H1 (cell line): ENCODE data around the gene H2AZ2. TPM values are rescaled to one million over a fixed set of nuclear protein-coding genes. Genes with fewer than 3 reads are reported as not detected.

Experiments
- CTCF ChIA-PET: fragments of 300-600 bp; sonication (Branson Sonifier 250); formaldehyde crosslinking; loops from one replicate; lab custom pipeline; 2021; ENCODE audit not compliant: partially characterized antibody; lab: Charles Lee
- POLR2A ChIA-PET: fragments of 300-600 bp; sonication (Branson Sonifier 250); formaldehyde crosslinking; loops from one replicate; lab custom pipeline; 2021; ENCODE audit warnings: inconsistent platforms; ENCODE audit not compliant: partially characterized antibody; lab: Charles Lee
- DNase-seq, 2 experiments: peaks; one replicate each; pipeline versions ENCODE4 v3.0.0 to v3.0.0-alpha.2; 2010 to 2022; ENCODE audit warnings: low spot score in 2 of 2, low read depth in 1 of 2, mixed read lengths in 1 of 2
- FAIRE-seq: peaks from 2 replicates; lab custom pipeline; 2011; peaks lifted over from hg19 to GRCh38; lab: Jason Lieb, UNC
- H2AFZ ChIP-seq: 2 replicates; pipeline ENCODE4 v1.8.1; 2012; ENCODE audit warnings: low read length, inconsistent platforms
- H2AK5ac ChIP-seq: 2 replicates; pipeline ENCODE4 v1.6.1; 2013; ENCODE audit warnings: low read depth, low read length
- H2BK120ac ChIP-seq: replicated peaks from 2 replicates; pipeline ENCODE3; 2013; ENCODE audit warnings: low read depth, low read length, inconsistent platforms
- H2BK12ac ChIP-seq: 2 replicates; pipeline ENCODE4 v1.6.1; 2013; ENCODE audit warnings: low read depth, low read length
- H2BK15ac ChIP-seq: 2 replicates; pipeline ENCODE4 v1.6.1; 2013; ENCODE audit warnings: low read length
- H2BK20ac ChIP-seq: 2 replicates; pipeline ENCODE4 v1.6.1; 2013; ENCODE audit warnings: low read length
- H2BK5ac ChIP-seq: 2 replicates; pipeline ENCODE4 v1.6.1; 2013; ENCODE audit warnings: low read depth, low read length
- H3K14ac ChIP-seq: 2 replicates; pipeline ENCODE4 v1.6.1; 2013; ENCODE audit warnings: inconsistent platforms; ENCODE audit not compliant: insufficient read length
- H3K18ac ChIP-seq: 2 replicates; pipeline ENCODE4 v1.6.1; 2013; ENCODE audit warnings: low read length; ENCODE audit errors: extremely low read depth
- H3K23ac ChIP-seq: 2 replicates; pipeline ENCODE4 v1.6.1; 2013; ENCODE audit warnings: inconsistent platforms; ENCODE audit not compliant: insufficient read length
- H3K23me2 ChIP-seq: 2 replicates; pipeline ENCODE4 v1.6.1; 2013; ENCODE audit warnings: low read depth, low read length
- H3K27ac ChIP-seq: 2 replicates; pipeline ENCODE4 v1.6.1; 2011; ENCODE audit warnings: low read depth, low read length, inconsistent platforms
- H3K27me3 ChIP-seq, 4 experiments: replicated peaks in 1 of 4; 1 replicate in 1 of 4; 2 replicates in 3 of 4; pipeline versions ENCODE4 v1.6.1 to v1.8.1; 2011 to 2013; ENCODE audit warnings: low read length in 3 of 4, mild to moderate bottlenecking in 3 of 4, inconsistent platforms in 2 of 4, mixed read lengths in 2 of 4, moderate library complexity in 1 of 4; ENCODE audit not compliant: control insufficient read depth in 3 of 4, insufficient read depth in 3 of 4; ENCODE audit errors: extremely low read depth in 1 of 4
- H3K36me3 ChIP-seq, 4 experiments: 2 replicates each; pipeline versions ENCODE4 v1.6.1 to v1.8.1; 2011 to 2013; ENCODE audit warnings: mild to moderate bottlenecking in 4 of 4, low read length in 3 of 4, moderate library complexity in 2 of 4, control low read depth in 1 of 4, inconsistent platforms in 1 of 4; ENCODE audit not compliant: insufficient read depth in 4 of 4, control insufficient read depth in 2 of 4
- H3K4ac ChIP-seq: replicated peaks from 2 replicates; pipeline ENCODE3; 2013; ENCODE audit warnings: low read length, low read depth, mixed read lengths, inconsistent platforms; ENCODE audit not compliant: insufficient read length
- H3K4me1 ChIP-seq, 4 experiments: replicated peaks in 1 of 4; 1 replicate in 1 of 4; 2 replicates in 3 of 4; pipeline versions ENCODE4 v1.6.1 to v1.8.1; 2011 to 2013; ENCODE audit warnings: low read length in 3 of 4, inconsistent platforms in 2 of 4, mixed read lengths in 1 of 4; ENCODE audit not compliant: insufficient read depth in 4 of 4, control insufficient read depth in 3 of 4
- H3K4me2 ChIP-seq, 2 experiments: 2 replicates each; pipeline versions ENCODE4 v1.6.1 to v1.8.1; 2011 to 2013; ENCODE audit warnings: low read depth in 2 of 2, low read length in 2 of 2, control low read depth in 1 of 2, inconsistent platforms in 1 of 2, mild to moderate bottlenecking in 1 of 2; ENCODE audit not compliant: insufficient read depth in 1 of 2
- H3K4me3 ChIP-seq, 4 experiments: fragments of 200-600, 300-600 bp in 1 of 4; sonication (generic), shearing (Covaris generic), sonication (Bioruptor Twin) in 1 of 4; 2 replicates each; pipeline versions ENCODE4 v1.5.1 to v1.8.1; 2011 to 2016; ENCODE audit warnings: low read length in 4 of 4, low read depth in 3 of 4, control low read depth in 2 of 4, inconsistent platforms in 2 of 4, mild to moderate bottlenecking in 2 of 4, mixed read lengths in 1 of 4, moderate library complexity in 1 of 4; ENCODE audit not compliant: insufficient read depth in 2 of 4; ENCODE audit errors: extremely low read depth in 1 of 4
- H3K56ac ChIP-seq: replicated peaks from 2 replicates; pipeline ENCODE3; 2013; ENCODE audit warnings: low read depth, mild to moderate bottlenecking, mixed read lengths, low read length, inconsistent platforms; ENCODE audit not compliant: insufficient read length
- H3K79me1 ChIP-seq: 2 replicates; pipeline ENCODE4 v1.6.1; 2013; ENCODE audit warnings: low read depth, low read length, control low read depth
- H3K79me2 ChIP-seq, 2 experiments: 2 replicates each; pipeline versions ENCODE4 v1.6.1 to v1.8.1; 2012 to 2013; ENCODE audit warnings: low read length in 2 of 2, mild to moderate bottlenecking in 2 of 2, inconsistent platforms in 1 of 2; ENCODE audit not compliant: insufficient read depth in 2 of 2, control insufficient read depth in 1 of 2
- H3K9ac ChIP-seq, 4 experiments: replicated peaks in 1 of 4; 1 replicate in 1 of 4; 2 replicates in 3 of 4; pipeline versions ENCODE4 v1.6.1 to v1.8.1; 2011 to 2013; ENCODE audit warnings: low read depth in 3 of 4, low read length in 3 of 4, control low read depth in 2 of 4, mild to moderate bottlenecking in 2 of 4, moderate library complexity in 2 of 4, inconsistent platforms in 1 of 4; ENCODE audit errors: extremely low read depth in 1 of 4
- H3K9me3 ChIP-seq, 2 experiments: 2 replicates each; pipeline versions ENCODE4 v1.6.1 to v1.8.1; 2012 to 2013; ENCODE audit warnings: mild to moderate bottlenecking in 2 of 2, moderate library complexity in 2 of 2, control low read depth in 1 of 2, inconsistent platforms in 1 of 2, low read depth in 1 of 2, low read length in 1 of 2, mixed read lengths in 1 of 2; ENCODE audit not compliant: insufficient read depth in 2 of 2
- H4K20me1 ChIP-seq, 2 experiments: replicated peaks in 1 of 2; 2 replicates each; pipeline versions ENCODE3 to v1.8.1; 2011 to 2013; ENCODE audit warnings: inconsistent platforms in 2 of 2, low read length in 2 of 2, mild to moderate bottlenecking in 1 of 2; ENCODE audit not compliant: insufficient read depth in 2 of 2, control insufficient read depth in 1 of 2
- H4K5ac ChIP-seq: 2 replicates; pipeline ENCODE4 v1.6.1; 2013; ENCODE audit warnings: low read length, low read depth, mixed read lengths, inconsistent platforms; ENCODE audit not compliant: insufficient read length
- H4K8ac ChIP-seq: 2 replicates; pipeline ENCODE4 v1.8.0; 2013; ENCODE audit warnings: mild to moderate bottlenecking, moderate library complexity, low read length, inconsistent platforms; ENCODE audit not compliant: insufficient read depth; ENCODE audit errors: extremely low read depth
- H4K91ac ChIP-seq: replicated peaks from 2 replicates; pipeline ENCODE3; 2013; ENCODE audit warnings: low read length, mixed read lengths, inconsistent platforms; ENCODE audit not compliant: insufficient read length
- ATF2 ChIP-seq: IDR thresholded peaks from 2 replicates; pipeline ENCODE4 v1.6.1; 2012; ENCODE audit warnings: low read length, inconsistent platforms
- CHD1 ChIP-seq: IDR thresholded peaks from 2 replicates; pipeline ENCODE4 v1.6.1; 2012; ENCODE audit warnings: low read depth, low read length, improper control_type of control experiment
- HDAC6 ChIP-seq: IDR thresholded peaks from one replicate; pipeline ENCODE4 v1.7.1; 2012; ENCODE audit warnings: low read depth, mild to moderate bottlenecking, inconsistent platforms, low read length, moderate library complexity
- JUN ChIP-seq: IDR thresholded peaks from 2 replicates; pipeline ENCODE4 v1.6.1; 2011; ENCODE audit warnings: low read depth, mild to moderate bottlenecking, improper control_type of control experiment, low read length
- POU5F1 ChIP-seq: IDR thresholded peaks from 2 replicates; pipeline ENCODE4 v1.6.1; 2011; ENCODE audit warnings: low read depth, mild to moderate bottlenecking, low read length, moderate library complexity
- WGBS, 2 experiments: shearing (Covaris generic) in 1 of 2; methylation state at CpG; one replicate each; pipeline versions ENCODE4 v1.1.6 to v1.1.7; 2013 to 2015; ENCODE audit warnings: low lambda C conversion rate in 2 of 2, mixed read lengths in 2 of 2, inconsistent platforms in 1 of 2, low coverage in 1 of 2, missing lambda C conversion rate in 1 of 2; ENCODE audit not compliant: insufficient replicate concordance in 2 of 2, insufficient coverage in 1 of 2, insufficient read length in 1 of 2; ENCODE audit errors: extremely low coverage in 1 of 2, missing lambda C conversion rate in 1 of 2; 5-methylcytosine and 5-hydroxymethylcytosine counted together
- polyA plus RNA-seq, 7 experiments: library from polyadenylated mRNA; depleted of rRNA in 3 of 7; stranded (reverse) in 5 of 7; unstranded in 2 of 7; fragments of >200 nt in 5 of 7; fragments of 200-250 nt in 2 of 7; gene quantifications; 1 replicate in 5 of 7; 2 replicates in 1 of 7; 4 replicates in 1 of 7; pipeline versions ENCODE4 v1.2.1 to v1.2.3, GENCODE V29; 2011 to 2013; ENCODE audit warnings: missing spikeins in 2 of 7, mixed read lengths in 2 of 7
- total RNA-seq: library from RNA; stranded (reverse); fragmentation: NEBNext Ultra II Directional; extraction: Animal tissue kit (Norgen Biotek cat#: 25700); gene quantifications from 2 replicates; pipeline ENCODE4 v1.2.1, GENCODE V29; 2021
- TF ChIP-seq, protein P1 (sequence below): IDR thresholded peaks from 2 replicates; pipeline ENCODE4 v1.6.1; 2011; ENCODE audit warnings: low read depth, mild to moderate bottlenecking, low read length; ENCODE audit not compliant: insufficient read depth

H2AZ2 gene
- total and polyA plus RNA-seq, 2 of the 8 experiments (the other 6 are each of a cell fraction or from before 2014, with no cell fraction given): 168 to 187 TPM

DNA sequence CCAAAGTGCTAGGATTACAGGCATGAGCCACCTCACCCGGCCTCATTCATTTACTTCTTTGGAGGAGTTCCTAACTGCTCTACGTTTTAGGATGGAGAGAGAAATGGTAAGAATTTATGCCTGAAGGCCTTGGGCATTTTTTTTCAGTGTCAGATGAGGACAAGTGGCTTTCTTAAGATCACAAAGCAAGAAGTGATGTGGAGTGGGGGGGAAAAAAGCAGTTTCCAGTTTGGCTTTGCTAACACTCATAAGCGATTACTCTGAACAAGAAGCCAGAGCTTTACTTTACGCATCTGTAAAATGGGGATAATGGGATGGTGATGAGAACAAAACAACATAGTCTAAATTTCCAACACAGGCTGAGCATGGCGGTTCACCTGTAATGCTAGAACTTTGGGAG is 54.0 kb downstream of the H2AZ2 start:
- no peak overlapping the region for H3K4ac ChIP-seq
- H3K4me3 ChIP-seq: no peak overlapping the region
- H3K9me3 ChIP-seq: no peaks in the 10 kb centered on the region
- H3K18ac ChIP-seq: no peak overlapping the region
- H3K9ac ChIP-seq: no peak overlapping the region
- H3K36me3 ChIP-seq: peaks cover 5 to 15% (median 9%) of the 10 kb centered on the region in 4 experiments; a peak in 7 of 8 replicates
- FAIRE-seq (no peak), DNase-seq (no peak)
- no peak overlapping the region for H4K5ac ChIP-seq
- H4K91ac ChIP-seq: no peak overlapping the region
- no peak overlapping the region for H2AFZ ChIP-seq
- no peak overlapping the region for H2BK120ac ChIP-seq
- peaks cover 11 to 14% of the 10 kb centered on the region in 2 experiments for H4K20me1 ChIP-seq
- no peak overlapping the region for H3K4me2 ChIP-seq
- H3K27me3 ChIP-seq: no peaks in the 10 kb centered on the region
- CTCF ChIA-PET: interaction anchor here (1.0 to 1.7 kb wide), 2 partner anchors 18 to 26 kb away, joined by 4 read pairs; no protein-coding TSS in a partner anchor
- no peak overlapping the region for H2BK20ac ChIP-seq
- POLR2A ChIA-PET: interaction anchor here (0.9 to 4.0 kb wide), 6 partner anchors 11 to 228 kb away, joined by 3 to 31 read pairs (median 4); partner anchors contain the start of gene H2AZ2
- no peak overlapping the region for H2AK5ac ChIP-seq
- no peak overlapping the region for H2BK5ac ChIP-seq
- H3K14ac ChIP-seq: no peak overlapping the region
- H3K79me2 ChIP-seq: peaks cover 19 to 25% of the 10 kb centered on the region in 2 experiments
- peaks cover 5% of the 10 kb centered on the region for H3K23me2 ChIP-seq
- TF ChIP-seq, protein P1, sequence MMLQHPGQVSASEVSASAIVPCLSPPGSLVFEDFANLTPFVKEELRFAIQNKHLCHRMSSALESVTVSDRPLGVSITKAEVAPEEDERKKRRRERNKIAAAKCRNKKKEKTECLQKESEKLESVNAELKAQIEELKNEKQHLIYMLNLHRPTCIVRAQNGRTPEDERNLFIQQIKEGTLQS: no peak
- TF ChIP-seq CHD1 (no peak), JUN (no peak), POU5F1 (no peak), HDAC6 (no peak), ATF2 (no peak)
- H3K27ac ChIP-seq: no peak overlapping the region
- no peak overlapping the region for H3K56ac ChIP-seq
- no peaks in the 10 kb centered on the region for H3K79me1 ChIP-seq
- WGBS, 2 experiments: 95% methylated on average over 5 of the region's 5 CpGs; no CpG with 5 or more reads in 1 of the 2 experiments
- no peak overlapping the region for H2BK12ac ChIP-seq
- H3K4me1 ChIP-seq: peaks cover 0 to 4% (median 0%) of the 10 kb centered on the region in 4 experiments; a peak in 3 of 7 replicates
- H4K8ac ChIP-seq: no peak overlapping the region
- H2BK15ac ChIP-seq: no peak overlapping the region
- no peak overlapping the region for H3K23ac ChIP-seq
